GM21367 (cell line): ENCODE results near the gene SMIM35.

Experiments used
- ATAC-seq: cut with Tn5 transposase; IDR thresholded peaks from one replicate; pipeline ENCODE4 v1.9.1; 2021; ENCODE audit not compliant: unreplicated experiment

The SMIM35 gene

GRCh38 chr11:118086913-118087768, at the start of gene SMIM35:
SMIM35 (minus strand) TSS chr11:118086963; CDS start chr11:118086757, 206 bp downstream.
- ATAC-seq, result no peak

GRCh38 chr11:118136341-118136740, 49.6 kb upstream of the SMIM35 start:
- no peak for ATAC-seq

GRCh38 chr11:118135796-118136165, 49.0 kb upstream of the SMIM35 start:
- no peak for ATAC-seq

GRCh38 chr11:118135051-118135795, 48.5 kb upstream of the SMIM35 start:
- ATAC-seq, result no peak

DNA sequence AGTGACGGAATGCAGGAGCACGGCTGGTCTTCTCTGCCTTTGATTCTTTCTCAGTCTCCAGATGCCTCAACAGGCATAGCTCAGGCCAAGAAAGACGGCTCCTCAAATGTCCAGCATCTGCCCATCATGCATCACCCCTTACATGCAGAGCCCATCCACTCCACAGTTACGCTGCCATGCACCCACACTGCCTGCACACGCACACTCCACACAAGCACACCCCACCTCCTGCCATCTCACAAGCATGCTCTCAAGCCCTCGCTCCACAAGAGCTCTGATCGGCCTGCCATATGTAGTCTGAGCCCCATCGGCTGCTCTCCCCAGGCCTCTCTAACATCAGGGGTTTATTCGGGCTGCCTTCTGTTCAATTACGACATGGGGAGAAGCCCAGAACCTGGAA, 47.1 kb upstream of the SMIM35 start:
- ATAC-seq, result no peak

DNA sequence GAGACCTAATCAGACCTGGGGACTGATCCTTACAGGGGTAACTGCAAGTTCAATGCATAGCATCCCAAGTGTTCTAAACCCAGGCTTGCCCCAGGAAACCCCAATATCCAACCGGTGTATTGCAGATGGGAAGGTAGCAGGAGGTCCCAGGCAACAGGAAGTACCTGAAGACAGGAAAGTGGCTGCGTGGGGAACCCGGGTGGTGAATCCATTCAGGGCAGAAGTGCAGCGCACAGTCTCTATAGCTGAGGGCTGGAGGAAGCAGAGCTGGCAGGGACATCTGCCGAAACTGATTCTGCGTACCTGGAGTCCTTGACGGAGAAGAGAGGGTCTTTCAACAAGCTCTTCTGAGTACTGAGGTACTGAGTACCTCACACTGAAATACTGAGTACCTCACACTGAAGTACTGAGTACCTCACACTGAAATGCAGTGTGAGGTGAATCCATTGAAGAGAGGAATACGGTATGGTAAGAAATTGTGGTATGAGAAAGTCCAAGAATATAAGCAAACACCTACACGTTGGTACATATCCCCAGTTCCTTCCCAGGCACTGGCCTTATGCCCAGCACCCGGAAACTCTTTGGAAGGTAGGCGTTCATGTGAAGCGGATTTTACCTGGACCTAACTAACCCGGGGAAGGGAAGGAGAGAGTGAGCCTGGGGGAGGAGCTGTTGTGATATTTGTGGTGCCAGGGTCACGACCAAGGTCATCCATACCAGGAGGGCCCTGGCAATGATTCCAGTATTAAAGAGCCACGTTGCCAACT, 45.8 kb upstream of the SMIM35 start:
- ATAC-seq, result no peak

GRCh38 chr11:118129471-118130172, 42.9 kb upstream of the SMIM35 start:
- no peak for ATAC-seq

- no peak for ATAC-seq
Measured at GRCh38 chr11:118128721-118129470, 42.1 kb upstream of the SMIM35 start.

DNA sequence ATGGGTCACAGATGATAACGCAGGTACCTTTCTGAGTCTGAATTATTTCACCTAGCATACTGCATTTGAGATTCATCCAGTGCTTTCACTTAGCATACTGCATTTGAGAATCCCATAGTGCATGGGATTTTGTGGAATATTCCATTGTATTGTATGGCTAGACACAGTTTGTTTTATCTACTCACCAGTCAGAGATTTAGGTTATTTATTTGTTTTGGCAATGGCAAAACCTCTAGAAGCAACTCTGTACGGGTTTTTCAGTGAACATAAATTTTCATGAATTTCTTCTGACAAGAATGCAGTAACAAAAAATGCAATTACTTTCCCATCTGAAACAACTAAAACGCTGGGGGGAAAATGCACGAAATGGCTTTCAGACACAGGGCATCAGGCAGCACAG, 41.5 kb upstream of the SMIM35 start:
- no peak for ATAC-seq

DNA sequence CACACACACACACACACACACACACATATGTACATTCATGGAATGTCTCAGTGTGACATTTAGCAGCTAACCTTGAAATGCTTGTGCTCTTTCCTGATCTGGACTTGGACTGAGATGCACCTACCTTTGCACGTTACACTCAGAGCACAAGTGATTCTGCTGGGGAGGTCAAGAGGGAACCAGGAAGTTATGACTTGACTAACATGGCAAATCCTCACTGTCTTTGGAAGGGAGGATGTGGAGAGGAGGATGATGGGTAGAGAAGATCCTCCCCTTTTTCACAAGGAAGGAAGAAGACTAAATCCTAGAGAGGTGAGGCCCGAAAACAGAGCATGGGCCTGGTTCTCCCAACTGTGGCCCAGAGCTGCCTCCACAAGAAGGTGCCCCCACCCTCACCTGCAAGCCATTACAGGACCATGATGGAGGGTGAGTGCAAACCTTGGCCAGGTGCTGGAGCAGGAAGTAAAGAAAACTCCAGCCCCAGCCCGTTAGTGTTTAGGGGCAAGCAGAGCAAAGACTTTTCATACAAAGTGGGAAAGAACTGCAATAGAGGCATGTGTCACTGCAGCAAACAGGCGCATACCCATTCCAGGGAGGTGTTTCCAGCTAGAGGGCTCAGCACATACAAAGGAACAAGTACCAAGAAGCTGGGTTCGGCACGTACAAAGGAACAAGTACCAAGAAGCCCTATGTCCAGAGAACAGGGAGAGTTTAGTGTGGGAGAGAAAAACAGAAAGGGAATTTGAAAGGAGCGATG, 39.5 kb upstream of the SMIM35 start:
- no peak for ATAC-seq

DNA sequence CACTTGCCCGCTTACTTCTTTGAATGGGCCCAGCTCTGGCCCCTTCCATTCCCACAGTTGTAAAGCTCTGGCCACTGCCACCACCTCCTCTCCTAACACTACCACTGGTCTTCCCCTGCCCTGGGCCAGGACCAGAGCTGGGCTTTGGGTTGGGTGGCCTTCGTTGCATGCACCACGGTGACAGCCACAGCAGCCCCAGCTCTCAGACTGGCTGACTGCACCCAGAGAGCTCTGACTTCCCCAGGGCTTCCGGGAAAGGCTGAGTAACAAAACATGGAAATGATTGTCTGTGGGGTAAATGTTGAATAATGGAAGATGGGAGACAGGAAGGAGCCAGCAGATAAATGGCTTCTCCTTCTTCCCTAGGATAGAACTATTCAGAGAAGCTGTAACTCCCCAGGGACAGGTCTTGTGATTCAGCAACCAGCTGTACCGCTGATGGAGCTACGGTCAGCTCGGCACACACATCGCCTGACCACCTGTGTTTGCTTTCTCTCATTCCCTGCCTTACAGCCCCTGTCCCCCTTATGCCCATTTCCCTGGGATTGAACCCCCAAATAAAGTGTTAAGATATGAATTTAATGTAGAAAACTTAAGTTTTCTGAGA, 38.3 kb upstream of the SMIM35 start:
- no peak for ATAC-seq

GRCh38 chr11:118120793-118121192, 34.0 kb upstream of the SMIM35 start:
- no peak for ATAC-seq

- no peak for ATAC-seq
Measured at GRCh38 chr11:118117790-118118601, 31.2 kb upstream of the SMIM35 start.

DNA sequence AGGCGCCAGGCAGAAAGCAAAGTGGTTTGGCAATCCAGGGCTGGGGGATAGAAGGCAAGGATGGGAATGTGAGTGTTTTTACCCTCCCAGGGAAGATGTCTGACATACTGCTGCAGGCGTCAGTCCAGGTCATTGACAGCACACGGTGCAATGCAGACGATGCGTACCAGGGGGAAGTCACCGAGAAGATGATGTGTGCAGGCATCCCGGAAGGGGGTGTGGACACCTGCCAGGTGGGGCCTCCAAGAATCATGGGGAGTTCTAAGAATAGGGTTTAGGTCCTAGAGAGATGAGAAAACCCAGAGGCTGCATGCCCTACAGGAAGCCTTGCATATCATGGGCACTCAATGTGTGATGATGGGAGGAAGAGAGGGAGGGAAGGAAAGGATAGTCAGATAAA, 28.3 kb upstream of the SMIM35 start:
- no peak for ATAC-seq

DNA sequence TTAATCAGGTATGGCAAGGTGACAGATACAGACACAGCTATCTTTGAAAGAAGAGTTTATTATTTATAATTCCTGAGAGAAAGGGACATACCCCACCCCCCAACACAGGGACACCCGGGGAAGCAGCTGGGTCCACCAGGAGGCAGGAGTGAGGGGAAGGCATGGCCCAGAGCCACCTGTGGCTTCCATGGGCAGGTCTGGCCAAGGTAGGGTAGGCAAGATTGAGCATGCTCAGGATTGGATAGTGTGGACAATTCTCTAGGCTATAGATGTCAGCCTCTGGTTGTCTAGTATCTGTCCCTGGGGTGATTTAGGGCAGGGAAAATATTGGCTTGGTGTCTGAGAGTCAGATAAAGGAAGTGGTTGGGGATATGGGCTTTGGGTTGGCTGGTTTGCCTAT, 27.5 kb upstream of the SMIM35 start:
- ATAC-seq, result no peak

- no peak for ATAC-seq
Measured at GRCh38 chr11:118112711-118113430, 26.1 kb upstream of the SMIM35 start.

- ATAC-seq, result no peak
Measured at GRCh38 chr11:118111744-118112035, 24.9 kb upstream of the SMIM35 start.
